Left cardiac atrium (tissue), 4 donors: Measurements from ENCODE around the gene TECPR2. TPM values are rescaled to one million over a fixed set of nuclear protein-coding genes. Genes with fewer than 3 reads are reported as not detected.
A peak's percentile ranks its signal among the peaks of the same experiment; 100 is the strongest.
"Not testable (repeated sequence)": the region's sequence is repeated elsewhere in the genome, so short reads cannot be mapped to it uniquely, and the experiment has no call there.

Source experiments
- ATAC-seq, 2 donors: fragments of 200-7000 bp; cut with Tn5 transposase; one replicate each; pipeline ENCODE4 v1.9.1; 2020; ENCODE audit warnings: mild to moderate bottlenecking in 2 of 2, moderate library complexity in 2 of 2
- DNase-seq: peaks from one replicate; pipeline ENCODE4 v3.0.0-alpha.2; 2020
- intact Hi-C, 2 donors: fragments of 100-400 bp; cut with DNase I; formaldehyde crosslinking; loops; one replicate each; pipeline versions ENCODE4 v1.14.1 to v1.15.1; 2022 to 2023
- total RNA-seq, 2 donors: library from RNA; stranded (reverse); fragmentation: NEBNext Ultra II Directional; extraction: Animal tissue kit (Norgen Biotek cat#: 25700); gene quantifications; one replicate each; pipeline ENCODE4 v1.2.1, GENCODE V29; 2021
- donor health status: DM: no; HTN: yes; CAD: no.
- donor health status: DM: no; HTN: yes; CAD: no; lungs with severe emphysema.
- donor health status: DM: yes; HTN: yes; CAD: no.
- donor health status: Dilated cardiomyopathy.

The TECPR2 gene
- total RNA-seq, 2 donors from 2014 or later: 20.9 to 29.6 TPM

GRCh38 chr14:102511538-102511937 lies 148.8 kb downstream of the TECPR2 start:
- intact Hi-C loops: loop anchor here in 1 of 2 donors (10.0 kb wide), 1 partner anchor 187 kb away; no protein-coding TSS in a partner anchor
- ATAC-seq (no peak), DNase-seq (no peak)

GRCh38 chr14:102512793-102513300 lies 150.1 kb downstream of the TECPR2 start:
- DNase-seq (no peak), ATAC-seq (no peak)
- intact Hi-C loops: loop anchor here in 1 of 2 donors (10.0 kb wide), 1 partner anchor 188 kb away; no protein-coding TSS in a partner anchor

- ATAC-seq: no peak
- intact Hi-C loops: loop anchor here in 1 of 2 donors (10.0 kb wide), 1 partner anchor 189 kb away; no protein-coding TSS in a partner anchor
Measured at GRCh38 chr14:102513899-102514772, 151.4 kb downstream of the TECPR2 start.

GRCh38 chr14:102514987-102515733 lies 152.4 kb downstream of the TECPR2 start:
- intact Hi-C loops: loop anchor here (5.0 to 10.0 kb wide), 3 partner anchors 78 to 190 kb away; no protein-coding TSS in a partner anchor
- no peak for ATAC-seq

More at GRCh38 chr14:102513899-102514772, 151.4 kb downstream of the TECPR2 start:
- DNase-seq: no peak

GRCh38 chr14:102516531-102517391 lies 154.0 kb downstream of the TECPR2 start:
- ATAC-seq (peak; percentile 83 to 87), DNase-seq (peak; percentile 63)
- intact Hi-C loops: loop anchor here (1.0 to 10.0 kb wide), 4 partner anchors 78 to 192 kb away; no protein-coding TSS in a partner anchor

More at GRCh38 chr14:102514987-102515733, 152.4 kb downstream of the TECPR2 start:
- DNase-seq: no peak

GRCh38 chr14:102517392-102518062 lies 154.8 kb downstream of the TECPR2 start:
- DNase-seq (no peak), ATAC-seq (peak; percentile 23 to 31)
- intact Hi-C loops: loop anchor here (5.0 to 10.0 kb wide), 3 partner anchors 80 to 193 kb away; no protein-coding TSS in a partner anchor

- DNase-seq (no peak), ATAC-seq (no peak)
- intact Hi-C loops: loop anchor here (5.0 to 10.0 kb wide), 3 partner anchors 81 to 193 kb away; no protein-coding TSS in a partner anchor
Measured at GRCh38 chr14:102518063-102518648, 155.4 kb downstream of the TECPR2 start.

GRCh38 chr14:102519709-102520108 lies 157.0 kb downstream of the TECPR2 start:
- intact Hi-C loops: loop anchor here (5.0 to 10.0 kb wide), 4 partner anchors 73 to 195 kb away; partner anchors contain the start of gene RCOR1 (in 1 of the 2)
- not testable (repeated sequence) for ATAC-seq, DNase-seq

GRCh38 chr14:102523200-102523568 lies 160.4 kb downstream of the TECPR2 start:
- ATAC-seq: no peak
- intact Hi-C loops: loop anchor here in 1 of 2 donors (5.0 kb wide), 1 partner anchor 69 kb away; the partner anchor contains the start of gene RCOR1
- no peak for DNase-seq

- intact Hi-C loops: loop anchor here in 1 of 2 donors (5.0 kb wide), 1 partner anchor 68 kb away; the partner anchor contains the start of gene RCOR1
- DNase-seq (no peak), ATAC-seq (peak; percentile 1 to 2)
Measured at GRCh38 chr14:102523569-102524450, 161.1 kb downstream of the TECPR2 start.

GRCh38 chr14:102524451-102525218 lies 161.9 kb downstream of the TECPR2 start:
- intact Hi-C loops: loop anchor here in 1 of 2 donors (5.0 kb wide), 1 partner anchor 68 kb away; the partner anchor contains the start of gene RCOR1
- DNase-seq (peak; percentile 100), ATAC-seq (peak; percentile 99)

GRCh38 chr14:102525219-102525928 lies 162.6 kb downstream of the TECPR2 start:
- ATAC-seq (peak; percentile 38 to 66), DNase-seq (no peak)
- intact Hi-C loops: no loop called here

GRCh38 chr14:102525929-102526497 lies 163.3 kb downstream of the TECPR2 start:
- DNase-seq (no peak), ATAC-seq (no peak)
- intact Hi-C loops: no loop called here

GRCh38 chr14:102528431-102529170 lies 165.9 kb downstream of the TECPR2 start:
- no peak for DNase-seq

More at GRCh38 chr14:102528431-102529170, 165.9 kb downstream of the TECPR2 start:
- intact Hi-C loops: no loop called here
- ATAC-seq: no peak
